Measurements from ENCODE around the gene PABPN1L.

DNA sequence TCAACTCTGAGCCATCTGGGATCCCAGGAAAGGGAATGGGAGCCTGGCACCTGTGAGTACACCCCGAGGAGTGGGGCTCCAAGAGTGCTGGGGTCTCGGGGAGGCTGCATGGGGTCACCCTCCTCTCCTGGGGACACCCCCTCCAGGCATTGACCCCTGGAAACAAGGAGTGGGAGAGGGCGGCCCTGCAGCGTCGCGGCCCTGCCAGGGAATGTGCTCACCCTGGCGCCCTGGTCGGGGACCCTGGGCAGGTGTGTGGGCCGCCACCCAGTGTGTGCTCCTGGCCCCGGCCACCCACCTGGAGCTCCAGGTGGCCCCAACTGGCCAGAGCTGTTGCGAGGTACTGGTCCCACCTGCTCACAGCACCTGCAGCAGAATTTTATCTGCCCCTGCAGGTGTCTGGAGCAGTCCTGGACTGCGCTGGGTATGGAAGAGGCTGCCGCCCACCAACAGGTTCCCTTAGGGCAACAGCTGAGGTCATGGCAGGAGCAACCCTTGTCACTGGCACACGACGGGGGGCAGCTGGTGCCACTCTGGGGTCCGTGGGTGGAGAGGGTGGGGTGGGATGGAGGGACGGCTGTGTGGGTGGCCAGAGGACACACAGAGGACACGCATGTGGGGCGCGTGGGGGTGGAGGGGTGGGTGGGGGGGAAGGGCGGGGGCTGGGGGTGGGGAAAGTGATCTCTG is 5.4 kb upstream of the PABPN1L start:
- TF ChIP-seq, protein P1, sequence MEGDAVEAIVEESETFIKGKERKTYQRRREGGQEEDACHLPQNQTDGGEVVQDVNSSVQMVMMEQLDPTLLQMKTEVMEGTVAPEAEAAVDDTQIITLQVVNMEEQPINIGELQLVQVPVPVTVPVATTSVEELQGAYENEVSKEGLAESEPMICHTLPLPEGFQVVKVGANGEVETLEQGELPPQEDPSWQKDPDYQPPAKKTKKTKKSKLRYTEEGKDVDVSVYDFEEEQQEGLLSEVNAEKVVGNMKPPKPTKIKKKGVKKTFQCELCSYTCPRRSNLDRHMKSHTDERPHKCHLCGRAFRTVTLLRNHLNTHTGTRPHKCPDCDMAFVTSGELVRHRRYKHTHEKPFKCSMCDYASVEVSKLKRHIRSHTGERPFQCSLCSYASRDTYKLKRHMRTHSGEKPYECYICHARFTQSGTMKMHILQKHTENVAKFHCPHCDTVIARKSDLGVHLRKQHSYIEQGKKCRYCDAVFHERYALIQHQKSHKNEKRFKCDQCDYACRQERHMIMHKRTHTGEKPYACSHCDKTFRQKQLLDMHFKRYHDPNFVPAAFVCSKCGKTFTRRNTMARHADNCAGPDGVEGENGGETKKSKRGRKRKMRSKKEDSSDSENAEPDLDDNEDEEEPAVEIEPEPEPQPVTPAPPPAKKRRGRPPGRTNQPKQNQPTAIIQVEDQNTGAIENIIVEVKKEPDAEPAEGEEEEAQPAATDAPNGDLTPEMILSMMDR (IDR thresholded peaks at IDR 0.05): no peak
- no peak for TF ChIP-seq POLR2A (IDR thresholded peaks at IDR 0.05; ENCODE audit: low read depth)
- no peak for TF ChIP-seq POLR2AphosphoS5 (IDR thresholded peaks at IDR 0.05)

Measured in esophagus muscularis mucosa (tissue), 3 donors.